Measurements from ENCODE around the gene EPS8L3. TPM values are rescaled to one million over a fixed set of nuclear protein-coding genes. Genes with fewer than 3 reads are reported as not detected.
A peak's percentile ranks its signal among the peaks of the same experiment; 100 is the strongest.

EPS8L3 gene
- total RNA-seq, 1 donor from 2014 or later, result not detected

DNA sequence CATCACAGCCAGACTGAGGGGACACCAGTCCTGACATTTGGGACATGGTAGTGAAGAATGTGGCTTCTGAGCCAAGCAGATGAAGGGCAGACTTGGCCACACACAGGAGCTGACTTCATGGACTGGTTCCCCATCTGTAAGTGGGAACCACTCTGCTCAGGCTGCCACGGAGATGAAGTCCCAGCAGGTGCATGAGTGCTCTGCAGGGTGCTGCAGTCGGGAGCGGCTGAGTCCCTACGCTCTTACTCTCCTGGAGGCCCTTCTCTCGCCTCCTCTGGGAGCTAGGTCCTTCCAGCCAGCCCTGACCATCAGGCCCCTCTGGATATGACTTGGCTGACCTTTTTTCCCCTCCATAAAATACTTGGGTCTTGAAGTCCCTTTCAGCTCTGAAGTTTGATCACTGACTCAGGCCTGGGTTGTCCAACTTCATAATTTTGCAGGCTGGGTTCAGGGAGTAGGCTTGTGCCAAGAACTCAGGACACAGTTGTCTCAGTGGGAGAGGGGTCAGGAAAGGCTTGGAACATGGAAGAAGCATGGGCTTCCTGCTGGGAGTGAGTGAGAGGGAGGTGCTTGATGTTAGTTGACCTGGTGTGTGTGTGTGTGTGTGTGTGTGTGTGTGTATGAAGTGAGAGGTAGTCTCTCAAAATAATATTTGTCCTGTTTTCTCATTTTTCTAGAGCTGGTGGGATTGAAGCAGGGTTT is 21.0 kb upstream of the EPS8L3 start:
- ATAC-seq (no peak), DNase-seq (ENCODE audit: missing footprints) (peak; percentile 34)
- intact Hi-C loops (cut with DNase I), result no loop called here

DNA sequence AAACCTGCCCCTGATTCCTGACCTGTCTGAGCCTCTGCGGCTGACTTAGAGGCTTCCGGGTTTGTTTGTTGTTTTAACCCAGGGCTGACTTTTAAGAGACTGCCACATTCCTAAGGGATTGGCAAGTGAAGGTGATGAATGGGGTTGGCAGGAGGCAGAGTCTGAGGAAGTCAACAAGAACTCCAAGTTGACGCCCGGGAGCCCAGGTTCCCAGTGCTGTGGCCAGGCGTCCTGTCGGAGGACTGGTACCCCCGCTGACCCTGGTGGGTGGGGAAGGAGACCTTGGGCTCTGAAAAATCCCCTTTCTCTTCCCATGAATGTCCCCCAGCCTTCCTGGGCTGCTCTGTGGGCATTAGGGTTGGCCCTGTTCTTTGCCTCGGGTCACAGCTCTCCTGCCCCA is 19.7 kb upstream of the EPS8L3 start:
- ATAC-seq (no peak), DNase-seq (ENCODE audit: missing footprints) (peak; percentile 63)
- intact Hi-C loops (cut with DNase I), result no loop called here

DNA sequence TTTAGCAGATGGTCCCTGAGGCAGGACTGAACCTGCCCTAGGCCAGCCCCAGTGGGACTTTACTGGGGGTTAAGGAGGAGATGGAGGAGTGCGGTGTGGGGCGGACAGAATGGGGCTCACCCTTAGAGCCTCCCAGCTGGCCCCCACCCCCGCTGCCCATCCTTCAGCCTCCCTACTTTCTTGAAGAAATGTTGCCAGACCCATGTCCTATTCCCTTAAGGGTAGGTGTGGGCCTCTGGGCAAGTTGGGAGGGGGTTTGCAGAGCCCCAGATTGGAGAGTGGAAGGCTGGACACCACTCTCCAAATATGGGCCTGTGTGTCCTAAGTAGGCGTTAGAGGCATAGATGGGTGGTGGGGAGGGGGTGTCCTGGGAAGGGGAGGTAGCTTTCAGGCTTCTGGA is 19.2 kb upstream of the EPS8L3 start:
- DNase-seq (ENCODE audit: missing footprints) (no peak), ATAC-seq (no peak)
- intact Hi-C loops (cut with DNase I), result no loop called here

- ATAC-seq (no peak), DNase-seq (ENCODE audit: missing footprints) (peak; percentile 28)
- intact Hi-C loops (cut with DNase I), result no loop called here
Observed at GRCh38 chr1:109782514-109782913, 18.8 kb upstream of the EPS8L3 start.

DNA sequence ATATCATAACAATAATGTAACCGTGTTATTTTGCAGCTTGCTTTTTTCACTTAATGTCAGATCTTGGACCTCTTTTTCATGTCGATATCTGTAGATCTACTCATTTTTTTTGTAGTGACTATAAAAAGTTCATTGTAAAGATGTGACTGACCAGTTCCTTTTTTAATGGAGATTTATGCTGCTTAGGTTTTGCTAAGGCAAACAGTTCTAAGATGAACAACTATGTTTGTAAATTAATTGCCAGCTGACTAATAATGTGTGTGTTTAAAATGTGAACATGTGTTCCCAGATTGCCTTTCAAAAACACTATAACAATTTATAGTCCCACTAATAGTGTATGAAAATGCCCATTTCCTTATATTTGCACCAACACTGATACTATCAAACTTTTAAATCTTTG is 18.1 kb upstream of the EPS8L3 start:
- intact Hi-C loops (cut with DNase I), result no loop called here
- ATAC-seq, result no peak
- DNase-seq (ENCODE audit: missing footprints), result no peak

GRCh38 chr1:109780982-109781381 is 17.3 kb upstream of the EPS8L3 start:
- ATAC-seq (no peak), DNase-seq (ENCODE audit: missing footprints) (no peak)
- intact Hi-C loops (cut with DNase I), result no loop called here

DNA sequence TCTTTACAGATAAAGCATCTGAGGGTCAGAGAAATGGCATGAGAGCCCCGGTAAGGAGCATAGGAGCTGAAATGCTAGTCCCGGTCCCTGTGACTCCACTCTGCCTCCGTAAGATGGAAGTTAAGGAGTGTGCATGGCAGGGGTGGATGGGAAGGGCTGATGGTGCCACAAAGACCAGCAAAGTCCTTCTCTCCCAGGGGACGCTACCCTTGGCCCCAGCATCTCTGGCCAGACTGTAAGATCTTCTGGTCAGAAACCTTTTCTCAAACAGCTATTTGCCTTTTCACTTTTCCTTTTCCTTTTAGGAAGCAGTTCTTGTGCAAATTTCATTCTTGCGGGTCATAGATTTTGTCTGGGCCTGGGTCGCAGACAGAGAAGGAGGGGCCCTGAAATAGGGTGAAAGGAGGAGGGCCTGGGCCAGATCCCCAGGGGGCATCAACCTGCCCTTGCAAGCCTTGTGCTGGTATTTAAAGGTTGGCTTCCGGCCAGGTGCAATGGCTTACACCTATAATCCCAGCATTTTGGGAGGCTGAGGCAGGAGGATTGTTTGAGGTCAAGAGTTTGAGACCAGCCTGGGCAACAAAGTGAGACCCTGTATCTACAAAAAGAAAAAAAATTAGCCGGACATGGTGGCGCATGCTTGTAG is 14.4 kb upstream of the EPS8L3 start:
- intact Hi-C loops (cut with DNase I), result loop anchor here (1.0 kb wide), 1 partner anchor 206 kb away; the partner anchor contains the start of gene AHCYL1
- DNase-seq (ENCODE audit: missing footprints) (no peak), ATAC-seq (no peak)

GRCh38 chr1:109777436-109777835 is 13.7 kb upstream of the EPS8L3 start:
- no peak for ATAC-seq
- intact Hi-C loops (cut with DNase I), result loop anchor here (1.0 kb wide), 1 partner anchor 207 kb away; the partner anchor contains the start of gene AHCYL1
- DNase-seq (ENCODE audit: missing footprints), result peak; percentile 32

DNA sequence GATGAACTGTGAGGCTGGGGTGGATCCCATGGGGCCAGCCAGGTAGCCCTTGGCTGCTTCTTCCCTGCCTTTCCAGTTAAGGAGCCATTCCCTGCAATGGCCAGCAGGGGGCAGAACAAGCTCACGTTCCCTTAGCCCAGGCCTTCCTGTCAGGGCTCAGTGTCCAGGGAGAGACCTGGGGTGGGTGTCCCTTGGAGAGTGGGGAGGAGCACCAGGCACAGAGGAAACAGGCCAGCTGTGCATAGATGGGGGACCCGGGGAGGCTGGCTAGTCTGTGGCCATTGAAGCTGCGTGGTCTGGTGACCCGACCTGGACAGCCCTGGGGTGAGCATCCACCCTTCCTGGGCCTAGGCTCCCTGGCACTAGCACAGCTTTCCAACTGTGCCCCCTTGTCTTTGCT is 13.2 kb upstream of the EPS8L3 start:
- intact Hi-C loops (cut with DNase I), result loop anchor here (1.0 kb wide), 1 partner anchor 207 kb away; the partner anchor contains the start of gene AHCYL1
- DNase-seq (ENCODE audit: missing footprints) (peak; percentile 86), ATAC-seq (peak; percentile 79)

- intact Hi-C loops (cut with DNase I), result no loop called here
- ATAC-seq (no peak), DNase-seq (ENCODE audit: missing footprints) (peak; percentile 27)
Observed at GRCh38 chr1:109776206-109776835, 12.6 kb upstream of the EPS8L3 start.

GRCh38 chr1:109775398-109775797 is 11.7 kb upstream of the EPS8L3 start:
- DNase-seq (ENCODE audit: missing footprints) (no peak), ATAC-seq (no peak)
- intact Hi-C loops (cut with DNase I), result no loop called here

GRCh38 chr1:109773900-109774485 is 10.3 kb upstream of the EPS8L3 start:
- intact Hi-C loops (cut with DNase I), result loop anchor here (1.0 to 5.0 kb wide), 5 partner anchors 57 to 228 kb away; partner anchors contain the start of gene GSTM4
- DNase-seq (ENCODE audit: missing footprints), result peak; percentile 45
- no peak for ATAC-seq

DNA sequence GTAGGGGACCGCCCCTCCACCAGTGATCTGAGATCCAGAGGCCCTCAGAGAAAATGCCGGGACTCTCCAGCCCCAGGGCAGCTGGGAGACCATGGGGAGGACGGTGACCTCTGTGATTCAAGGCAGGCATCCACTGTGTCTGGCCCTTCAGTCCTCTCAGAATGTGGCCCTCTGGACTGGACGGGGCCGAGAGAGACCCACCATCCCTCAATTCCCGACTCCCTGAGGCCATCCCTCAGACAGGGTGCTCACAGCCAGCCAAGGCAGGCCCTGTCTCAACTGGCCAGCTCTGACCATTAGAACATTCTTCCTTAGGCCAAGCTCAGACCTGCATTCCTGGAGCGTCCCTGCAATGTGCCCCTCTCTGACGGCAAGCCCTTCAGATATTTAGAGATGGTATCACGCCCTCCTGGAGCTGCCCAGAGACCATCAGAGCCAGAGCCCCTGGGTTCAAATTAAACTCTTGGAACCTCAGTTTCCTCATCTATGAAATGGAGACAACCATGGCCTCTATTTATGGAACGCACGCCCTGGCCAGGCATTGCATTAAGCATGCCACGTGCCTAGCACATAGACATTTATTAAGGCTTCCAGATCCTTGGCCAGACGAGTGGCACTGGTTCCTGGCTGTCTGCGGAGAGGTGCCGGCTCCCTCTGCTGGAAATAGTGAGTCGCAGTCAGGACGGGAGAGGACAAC is 9.6 kb upstream of the EPS8L3 start:
- intact Hi-C loops (cut with DNase I), result loop anchor here (1.0 to 5.0 kb wide), 5 partner anchors 56 to 227 kb away; partner anchors contain the start of gene GSTM4
- DNase-seq (ENCODE audit: missing footprints), result peak; percentile 88
- peak; percentile 89 for ATAC-seq

DNA sequence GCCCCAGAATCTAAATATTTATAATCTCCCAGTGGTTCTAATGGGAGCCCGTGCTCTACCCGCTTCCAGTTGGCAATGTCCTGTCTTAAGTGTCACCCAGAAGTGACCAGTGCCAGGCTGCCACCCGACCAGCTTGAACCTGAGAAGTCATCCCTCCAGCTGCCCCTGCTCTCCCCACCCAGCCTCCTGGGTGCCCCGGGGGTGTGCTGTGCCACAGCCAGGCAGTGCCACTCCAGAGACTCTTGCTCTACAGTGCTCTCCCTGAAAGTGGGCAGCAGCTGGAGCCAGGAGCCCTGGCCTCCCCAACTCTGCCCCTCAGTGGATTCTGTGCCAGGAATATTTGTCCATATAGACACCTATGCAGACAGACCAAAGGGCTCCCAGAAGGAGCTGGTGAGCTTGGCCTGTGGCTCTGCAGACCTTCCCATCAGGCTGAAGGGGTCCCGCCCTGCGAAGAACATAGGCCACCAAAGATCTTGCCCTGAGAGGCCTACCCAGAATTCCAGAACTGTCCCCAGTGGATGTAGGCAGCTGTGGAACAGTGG is 9.0 kb upstream of the EPS8L3 start:
- ATAC-seq (no peak), DNase-seq (ENCODE audit: missing footprints) (peak; percentile 45)
- intact Hi-C loops (cut with DNase I), result loop anchor here (1.0 to 5.0 kb wide), 5 partner anchors 55 to 226 kb away; partner anchors contain the start of gene GSTM4

- intact Hi-C loops (cut with DNase I), result loop anchor here (5.0 kb wide), 2 partner anchors 55 to 115 kb away; partner anchors contain the start of gene GSTM4
- ATAC-seq (no peak), DNase-seq (ENCODE audit: missing footprints) (peak; percentile 31)
Observed at GRCh38 chr1:109771712-109772657, 8.3 kb upstream of the EPS8L3 start.

- intact Hi-C loops (cut with DNase I), result loop anchor here (5.0 kb wide), 2 partner anchors 53 to 113 kb away; partner anchors contain the start of gene GSTM4
- ATAC-seq, result peak; percentile 11
- DNase-seq (ENCODE audit: missing footprints), result peak; percentile 57
Observed at GRCh38 chr1:109770331-109771095, 6.8 kb upstream of the EPS8L3 start.
